Fibroblast of lung (primary cell): ENCODE measurements around the gene APOA1. TPM values are rescaled to one million over a fixed set of nuclear protein-coding genes. Genes with fewer than 3 reads are reported as not detected.

Experiments used
- DNase-seq, 2 donors: peaks; one replicate each; pipeline versions ENCODE4 v3.0.0 to v3.0.0-alpha.2; 2010; ENCODE audit warnings: low read depth in 2 of 2
- H2AFZ ChIP-seq: 2 replicates; pipeline ENCODE4 v1.5.1; 2012; ENCODE audit warnings: low read length, control low read depth, inconsistent platforms
- H3K27ac ChIP-seq: 2 replicates; pipeline ENCODE4 v1.5.1; 2011; ENCODE audit warnings: low read length, control low read depth; ENCODE audit not compliant: insufficient read depth
- H3K27me3 ChIP-seq: 2 replicates; pipeline ENCODE4 v1.5.1; 2011; ENCODE audit warnings: mild to moderate bottlenecking, low read length; ENCODE audit not compliant: control insufficient read depth, insufficient read depth
- H3K36me3 ChIP-seq: 2 replicates; pipeline ENCODE4 v1.5.1; 2011; ENCODE audit warnings: low read length; ENCODE audit not compliant: control insufficient read depth, insufficient read depth
- H3K4me1 ChIP-seq: 2 replicates; pipeline ENCODE4 v1.5.1; 2011; ENCODE audit warnings: low read length; ENCODE audit not compliant: control insufficient read depth, insufficient read depth; ENCODE audit errors: extremely low read depth
- H3K4me2 ChIP-seq: 2 replicates; pipeline ENCODE4 v1.5.1; 2011; ENCODE audit warnings: low read length, control low read depth; ENCODE audit not compliant: insufficient read depth; ENCODE audit errors: extremely low read depth
- H3K4me3 ChIP-seq, 4 experiments: fragments of 200-600 bp in 1 of 4; sonication (generic) in 1 of 4; replicated peaks in 1 of 4; 2 replicates each; pipeline ENCODE4 v1.5.1; 2011 to 2016; ENCODE audit warnings: low read length in 4 of 4, low read depth in 3 of 4, mild to moderate bottlenecking in 3 of 4, control low read depth in 2 of 4, inconsistent platforms in 1 of 4, mixed read lengths in 1 of 4; ENCODE audit not compliant: insufficient read depth in 1 of 4; ENCODE audit errors: control extremely low read depth in 1 of 4
- H3K79me2 ChIP-seq: 2 replicates; pipeline ENCODE4 v1.5.1; 2012; ENCODE audit warnings: mild to moderate bottlenecking, low read length, inconsistent platforms; ENCODE audit not compliant: control insufficient read depth, insufficient read depth
- H3K9ac ChIP-seq: 2 replicates; pipeline ENCODE4 v1.5.1; 2011; ENCODE audit warnings: mild to moderate bottlenecking, low read length, control low read depth; ENCODE audit not compliant: insufficient read depth
- H3K9me3 ChIP-seq: 2 replicates; pipeline ENCODE4 v1.5.1; 2012; ENCODE audit warnings: low read depth, low read length; ENCODE audit not compliant: control insufficient read depth, insufficient read depth
- H4K20me1 ChIP-seq: 2 replicates; pipeline ENCODE4 v1.5.1; 2011; ENCODE audit warnings: low read length; ENCODE audit not compliant: control insufficient read depth, insufficient read depth; ENCODE audit errors: extremely low read depth
- EZH2 ChIP-seq: IDR thresholded peaks from 2 replicates; pipeline ENCODE4 v1.5.1; 2012; ENCODE audit warnings: low read length, control low read depth, mild to moderate bottlenecking; ENCODE audit errors: missing control alignments
- polyA plus RNA-seq, 2 donors: library from polyadenylated mRNA; depleted of rRNA in 1 of 2; stranded (reverse) in 1 of 2; unstranded in 1 of 2; fragments of >200 nt; gene quantifications; 2 replicates each; pipeline ENCODE4 v1.2.1, GENCODE V29; 2011 to 2012; ENCODE audit warnings: missing spikeins in 1 of 2
- total RNA-seq: library from RNA; depleted of rRNA; stranded (reverse); fragments of >200 nt; gene quantifications from 2 replicates; pipeline ENCODE4 v1.2.1, GENCODE V29; 2014
- TF ChIP-seq, protein P1 (sequence below), 2 donors: IDR thresholded peaks in 1 of 2; conservative IDR thresholded peaks in 1 of 2; 1 replicate in 1 of 2; 2 replicates in 1 of 2; pipeline ENCODE4 v1.5.1; 2011 to 2012; ENCODE audit warnings: low read length in 2 of 2, control low read depth in 1 of 2, inconsistent platforms in 1 of 2, low read depth in 1 of 2, mild to moderate bottlenecking in 1 of 2

APOA1 gene
- total and polyA plus RNA-seq, 2 donors (not counting 1 experiment from before 2014, with no cell fraction given), result 0.05 TPM; not detected in 1

DNA sequence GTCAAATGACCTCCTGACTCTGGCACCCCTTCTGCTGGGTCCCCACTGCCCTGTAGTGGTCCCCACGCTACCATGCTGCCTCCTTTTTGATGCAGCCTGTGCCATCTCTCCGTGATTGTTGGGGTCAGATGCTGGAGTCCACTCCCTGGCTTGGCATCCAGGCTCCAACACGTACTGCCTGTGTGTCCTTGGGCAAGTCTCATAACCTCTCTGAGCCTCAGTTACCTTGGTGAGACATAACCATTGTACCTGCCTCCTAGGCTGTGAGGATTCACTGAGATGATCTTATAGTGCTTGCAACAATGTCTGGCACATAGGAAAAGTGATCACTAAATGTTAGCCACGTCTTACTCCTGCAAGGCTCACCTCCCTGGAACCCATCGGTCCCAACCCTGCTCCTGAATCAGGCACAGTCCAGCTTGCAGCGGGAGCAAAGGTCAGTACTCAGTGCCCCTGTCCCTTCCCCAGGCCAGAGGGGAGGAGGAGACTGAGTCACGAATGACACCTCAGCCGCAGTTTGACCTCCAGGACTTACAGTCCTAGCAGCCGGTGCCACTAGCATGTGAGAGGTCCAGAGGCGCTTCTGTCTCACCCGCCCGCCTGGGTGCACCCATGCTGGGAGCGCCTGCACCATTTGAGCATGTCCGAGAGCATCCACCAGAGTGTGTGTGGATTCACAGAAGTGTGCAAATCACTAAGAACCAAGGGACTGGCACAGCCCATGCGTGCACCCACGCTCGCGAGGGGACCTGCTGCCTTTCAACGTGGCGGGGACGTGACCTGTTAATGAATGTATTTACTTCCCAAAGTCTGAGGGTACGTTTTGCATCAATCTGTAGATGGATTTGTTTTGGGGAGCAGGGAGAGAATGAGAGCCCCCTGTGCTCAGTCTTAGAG is 11.3 kb downstream of the APOA1 start:
- no peak overlapping the region for H3K27ac ChIP-seq
- no peaks in the 10 kb centered on the region for H3K79me2 ChIP-seq
- H3K9me3 ChIP-seq, result no peaks in the 10 kb centered on the region
- H4K20me1 ChIP-seq, result no peaks in the 10 kb centered on the region
- H3K4me3 ChIP-seq, result no peak overlapping the region
- H3K27me3 ChIP-seq, result peaks cover 5% of the 10 kb centered on the region
- H3K4me2 ChIP-seq, result no peak overlapping the region
- no peak overlapping the region for H3K9ac ChIP-seq
- DNase-seq, result no peak
- no peaks in the 10 kb centered on the region for H3K36me3 ChIP-seq
- H3K4me1 ChIP-seq, result no peaks in the 10 kb centered on the region
- H2AFZ ChIP-seq, result no peak overlapping the region
- TF ChIP-seq, protein P1, sequence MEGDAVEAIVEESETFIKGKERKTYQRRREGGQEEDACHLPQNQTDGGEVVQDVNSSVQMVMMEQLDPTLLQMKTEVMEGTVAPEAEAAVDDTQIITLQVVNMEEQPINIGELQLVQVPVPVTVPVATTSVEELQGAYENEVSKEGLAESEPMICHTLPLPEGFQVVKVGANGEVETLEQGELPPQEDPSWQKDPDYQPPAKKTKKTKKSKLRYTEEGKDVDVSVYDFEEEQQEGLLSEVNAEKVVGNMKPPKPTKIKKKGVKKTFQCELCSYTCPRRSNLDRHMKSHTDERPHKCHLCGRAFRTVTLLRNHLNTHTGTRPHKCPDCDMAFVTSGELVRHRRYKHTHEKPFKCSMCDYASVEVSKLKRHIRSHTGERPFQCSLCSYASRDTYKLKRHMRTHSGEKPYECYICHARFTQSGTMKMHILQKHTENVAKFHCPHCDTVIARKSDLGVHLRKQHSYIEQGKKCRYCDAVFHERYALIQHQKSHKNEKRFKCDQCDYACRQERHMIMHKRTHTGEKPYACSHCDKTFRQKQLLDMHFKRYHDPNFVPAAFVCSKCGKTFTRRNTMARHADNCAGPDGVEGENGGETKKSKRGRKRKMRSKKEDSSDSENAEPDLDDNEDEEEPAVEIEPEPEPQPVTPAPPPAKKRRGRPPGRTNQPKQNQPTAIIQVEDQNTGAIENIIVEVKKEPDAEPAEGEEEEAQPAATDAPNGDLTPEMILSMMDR (conservative IDR thresholded peaks at IDR 0.05 in 1 of 2, IDR thresholded peaks at IDR 0.05 in 1 of 2; ENCODE audit: low read depth in 1 of 2, low read length in 2 of 2), result no peak
- TF ChIP-seq EZH2, result no peak

DNA sequence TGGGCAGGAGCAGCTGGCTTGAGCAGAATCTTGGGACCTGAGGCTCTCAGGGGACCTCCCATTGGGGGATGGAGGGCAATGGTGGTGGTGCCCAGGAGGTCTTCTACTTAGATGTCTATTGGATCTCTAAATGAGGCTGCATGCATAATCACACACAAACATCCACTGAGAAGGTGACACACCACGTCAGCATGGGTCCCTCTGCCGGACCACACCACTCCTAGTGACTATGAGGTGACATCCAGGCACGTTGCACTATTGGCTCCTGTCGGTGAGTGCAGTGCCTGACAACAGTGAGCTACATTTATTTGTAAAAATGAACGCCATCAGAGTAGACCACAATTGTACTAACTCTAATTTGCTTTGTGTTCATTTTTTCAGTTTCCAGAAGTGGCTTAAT is 12.0 kb downstream of the APOA1 start:
- Histone ChIP-seq H3K4me1 (no peaks in the 10 kb centered on the region), H3K27me3 (peaks cover 5% of the 10 kb centered on the region), H4K20me1 (no peaks in the 10 kb centered on the region), H3K36me3 (no peaks in the 10 kb centered on the region), H3K4me2 (no peak overlapping the region), H3K4me3 (no peak overlapping the region), H3K27ac (no peak overlapping the region), H2AFZ (no peak overlapping the region), H3K9ac (no peak overlapping the region), H3K79me2 (no peaks in the 10 kb centered on the region), H3K9me3 (no peaks in the 10 kb centered on the region)
- no peak for DNase-seq
- TF ChIP-seq EZH2, result no peak
- TF ChIP-seq, protein P1 (conservative IDR thresholded peaks at IDR 0.05 in 1 of 2, IDR thresholded peaks at IDR 0.05 in 1 of 2; ENCODE audit: low read depth in 1 of 2, low read length in 2 of 2), result no peak

DNA sequence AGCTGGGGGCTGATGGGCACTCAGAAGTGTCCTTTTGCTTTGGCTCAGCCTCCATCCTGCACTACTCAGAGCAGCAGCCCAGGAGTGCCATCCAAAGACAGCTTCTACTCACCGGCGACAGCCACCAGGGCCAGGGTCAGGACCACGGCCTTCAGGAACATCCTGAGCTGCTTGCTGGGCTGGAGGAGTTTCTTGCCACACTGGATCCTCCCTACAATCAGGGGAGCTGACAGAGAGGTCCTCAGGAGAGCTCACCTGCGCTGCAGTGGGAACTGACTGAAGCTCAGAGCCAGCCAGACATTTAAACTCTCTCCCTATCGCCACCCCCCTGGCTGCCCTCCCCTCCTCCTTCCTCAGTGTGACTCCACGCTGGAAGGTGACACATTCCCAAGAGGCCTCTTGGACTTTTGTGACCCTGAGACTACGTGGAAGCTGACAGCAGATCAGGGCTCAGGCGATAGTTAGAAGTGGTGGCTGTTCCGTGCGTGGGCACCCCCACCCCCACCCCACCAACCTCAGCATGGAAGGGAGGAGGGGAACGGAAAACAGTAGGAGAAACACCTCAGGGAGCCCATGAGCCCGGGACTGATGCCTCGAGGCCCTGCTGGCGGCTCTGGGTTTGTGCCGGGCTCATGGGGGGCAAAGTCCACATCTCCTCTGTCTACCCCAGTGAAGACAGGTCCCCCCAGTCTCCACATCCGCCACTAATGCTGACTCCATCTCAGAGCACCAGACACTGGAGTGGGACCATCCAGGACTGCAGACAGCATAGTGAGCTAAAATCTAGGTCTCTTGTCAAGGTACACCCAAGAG is 14.2 kb downstream of the APOA1 start, which contains the start of gene APOA4:
Gene APOA4 (minus strand): TSS at position 274 of the 813 bp plus-strand sequence. CDS start 113 bp downstream, at position 161.
- no peak within 1 kb of the TSS for H3K9ac ChIP-seq
- no peak within 1 kb of the TSS for H3K27ac ChIP-seq
- H3K36me3 ChIP-seq, result no peaks in the 10 kb centered on the region
- H3K4me2 ChIP-seq, result no peak within 1 kb of the TSS
- H2AFZ ChIP-seq, result no peak within 1 kb of the TSS
- DNase-seq, result no peak
- H3K9me3 ChIP-seq, result no peaks in the 10 kb centered on the region
- no peaks in the 10 kb centered on the region for H3K79me2 ChIP-seq
- H3K4me3 ChIP-seq, result no peak within 1 kb of the TSS
- peaks cover 5% of the 10 kb centered on the region for H3K27me3 ChIP-seq
- H4K20me1 ChIP-seq, result no peaks in the 10 kb centered on the region
- TF ChIP-seq, protein P1 (conservative IDR thresholded peaks at IDR 0.05 in 1 of 2, IDR thresholded peaks at IDR 0.05 in 1 of 2; ENCODE audit: low read depth in 1 of 2, low read length in 2 of 2), result no peak
- TF ChIP-seq EZH2, result no peak
- H3K4me1 ChIP-seq, result no peaks in the 10 kb centered on the region
